Activated CD8-positive, alpha-beta memory T cell treated with anti-CD3 and anti-CD28 coated beads for 36 hours (primary cell): ENCODE results near the gene MYL3. TPM values are rescaled to one million over a fixed set of nuclear protein-coding genes. Genes with fewer than 3 reads are reported as not detected.

Experiments
- CTCF ChIA-PET: fragments of 350-600 bp; sonication (Branson Sonifier 250); formaldehyde crosslinking; loops from one replicate; lab custom pipeline; 2021; ENCODE audit warnings: antibody characterized with exemption; lab: Charles Lee
- POLR2A ChIA-PET: fragments of 350-600 bp; sonication (Branson Sonifier 250); formaldehyde crosslinking; loops from one replicate; lab custom pipeline; 2021; ENCODE audit warnings: antibody characterized with exemption; lab: Charles Lee
- total RNA-seq, 2 experiments: library from RNA; stranded (reverse); gene quantifications; one replicate each; pipeline ENCODE4 v1.2.3, GENCODE V29; 2021

MYL3 gene
- total RNA-seq, 2 experiments from 2014 or later, result not detected

- ChIA-PET CTCF (interaction anchor here (0.6 to 1.4 kb wide), 3 partner anchors 11 to 34 kb away, joined by 3 read pairs; no protein-coding TSS in a partner anchor), POLR2A (no interaction called here)
These were observed 3.0 kb downstream of the MYL3 start for GRCh38 chr3:46860017-46860809.

- ChIA-PET POLR2A (no interaction called here), CTCF (interaction anchor here (0.6 to 1.4 kb wide), 3 partner anchors 10 to 35 kb away, joined by 3 read pairs; no protein-coding TSS in a partner anchor)
These were observed 4.1 kb downstream of the MYL3 start for GRCh38 chr3:46859001-46859710.

GRCh38 chr3:46858456-46858855 is 4.8 kb downstream of the MYL3 start:
- POLR2A ChIA-PET, result no interaction called here
- CTCF ChIA-PET, result no interaction called here

- POLR2A ChIA-PET, result no interaction called here
- CTCF ChIA-PET, result no interaction called here
These were observed 5.5 kb downstream of the MYL3 start for GRCh38 chr3:46857485-46858341.

DNA sequence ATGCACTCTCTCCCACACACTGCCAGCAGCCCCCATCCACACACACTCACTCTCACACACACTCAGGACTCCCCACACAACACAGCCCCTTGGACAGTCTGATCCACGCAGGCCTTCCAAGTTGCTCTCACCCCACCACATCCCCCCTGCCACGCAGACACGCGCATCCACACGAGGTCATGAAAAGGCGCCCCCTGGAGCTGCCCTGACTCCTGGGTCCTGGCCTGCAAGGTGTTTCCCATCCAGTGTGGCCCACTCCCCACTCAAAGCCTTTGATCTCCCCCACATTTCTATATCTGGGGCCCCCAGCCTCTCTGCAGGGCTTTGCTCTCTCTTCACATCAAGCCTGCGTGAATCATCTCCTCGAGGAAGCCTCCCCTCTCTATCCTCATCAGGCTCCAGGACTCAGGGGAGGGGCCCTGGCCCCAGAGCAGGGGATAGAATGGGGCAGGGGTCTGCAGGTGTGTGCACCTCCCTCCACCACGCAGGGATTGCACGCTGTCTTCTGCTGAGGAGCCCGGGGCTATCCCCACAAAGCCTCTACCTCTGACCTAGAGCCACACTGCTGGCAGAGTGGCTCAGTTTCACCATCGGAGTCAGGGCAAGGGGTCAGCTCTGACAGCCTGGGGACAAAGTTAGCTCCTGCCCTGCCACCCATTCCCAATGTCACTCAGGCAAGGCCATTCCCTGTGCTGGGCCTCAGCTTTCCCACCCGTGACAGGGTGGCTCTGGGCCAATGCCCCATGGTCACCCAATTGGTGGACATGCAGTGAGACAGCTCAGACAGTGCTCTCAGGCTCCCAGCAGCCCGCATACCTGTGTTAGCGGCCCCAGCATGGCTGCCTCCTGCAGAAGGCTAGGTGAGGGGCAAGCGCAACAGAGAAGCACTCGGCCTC is 6.4 kb downstream of the MYL3 start:
- ChIA-PET CTCF (interaction anchor here (0.6 kb wide), 1 partner anchor 273 kb away, joined by 3 read pairs; no protein-coding TSS in a partner anchor), POLR2A (no interaction called here)

- POLR2A ChIA-PET, result no interaction called here
- CTCF ChIA-PET, result no interaction called here
These were observed 8.7 kb downstream of the MYL3 start for GRCh38 chr3:46854555-46854991.

GRCh38 chr3:46853441-46854415 is 9.5 kb downstream of the MYL3 start:
- ChIA-PET CTCF (no interaction called here), POLR2A (no interaction called here)

DNA sequence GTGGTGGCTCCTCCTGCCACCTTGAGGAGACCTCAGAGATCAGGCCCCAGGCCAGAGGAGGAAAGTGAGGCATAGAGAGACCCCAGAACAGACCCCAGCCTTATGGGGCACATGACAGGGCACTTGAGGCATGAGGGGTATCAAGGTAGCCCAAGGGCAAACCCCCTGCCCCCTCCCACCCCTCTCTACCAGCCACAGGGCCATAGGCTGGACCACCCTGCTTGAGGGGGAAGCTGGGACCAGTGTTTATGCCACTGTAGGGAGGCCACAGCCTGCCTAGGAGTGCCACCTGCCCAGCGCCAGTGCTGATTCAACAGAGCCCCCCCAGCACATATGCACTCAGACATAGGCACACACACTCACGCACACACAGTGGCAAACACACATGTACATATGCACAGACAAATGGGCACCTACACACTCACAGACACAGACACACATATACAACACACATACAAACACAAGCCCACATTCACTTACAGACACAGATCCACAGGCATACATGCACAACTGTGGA is 10.3 kb downstream of the MYL3 start:
- CTCF ChIA-PET, result no interaction called here
- POLR2A ChIA-PET, result no interaction called here

DNA sequence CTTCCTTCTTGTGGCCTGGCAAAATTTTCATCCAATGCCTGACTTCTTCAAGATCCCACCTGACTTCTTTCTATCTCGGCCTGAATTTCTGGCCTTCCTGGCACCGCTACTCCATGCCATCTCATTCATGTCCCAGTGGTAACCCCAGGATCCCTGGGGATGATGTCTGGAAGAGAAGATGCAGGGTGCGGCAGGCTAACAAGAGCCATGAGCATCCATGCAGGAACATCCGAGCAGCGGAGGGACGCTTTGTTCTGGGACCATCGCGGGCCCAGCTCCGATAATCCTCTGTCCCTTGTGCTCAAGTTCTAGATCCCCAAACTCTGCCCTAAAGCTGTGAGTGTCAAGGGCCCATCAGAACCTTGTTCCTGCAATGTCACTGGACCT is 10.9 kb downstream of the MYL3 start:
- POLR2A ChIA-PET, result no interaction called here
- CTCF ChIA-PET, result no interaction called here

- CTCF ChIA-PET, result no interaction called here
- POLR2A ChIA-PET, result no interaction called here
These were observed 11.6 kb downstream of the MYL3 start for GRCh38 chr3:46851364-46852333.

- CTCF ChIA-PET, result interaction anchor here (1.7 kb wide), 1 partner anchor 16 kb away, joined by 4 read pairs; no protein-coding TSS in a partner anchor
- POLR2A ChIA-PET, result no interaction called here
These were observed 12.8 kb downstream of the MYL3 start for GRCh38 chr3:46850468-46850779.

DNA sequence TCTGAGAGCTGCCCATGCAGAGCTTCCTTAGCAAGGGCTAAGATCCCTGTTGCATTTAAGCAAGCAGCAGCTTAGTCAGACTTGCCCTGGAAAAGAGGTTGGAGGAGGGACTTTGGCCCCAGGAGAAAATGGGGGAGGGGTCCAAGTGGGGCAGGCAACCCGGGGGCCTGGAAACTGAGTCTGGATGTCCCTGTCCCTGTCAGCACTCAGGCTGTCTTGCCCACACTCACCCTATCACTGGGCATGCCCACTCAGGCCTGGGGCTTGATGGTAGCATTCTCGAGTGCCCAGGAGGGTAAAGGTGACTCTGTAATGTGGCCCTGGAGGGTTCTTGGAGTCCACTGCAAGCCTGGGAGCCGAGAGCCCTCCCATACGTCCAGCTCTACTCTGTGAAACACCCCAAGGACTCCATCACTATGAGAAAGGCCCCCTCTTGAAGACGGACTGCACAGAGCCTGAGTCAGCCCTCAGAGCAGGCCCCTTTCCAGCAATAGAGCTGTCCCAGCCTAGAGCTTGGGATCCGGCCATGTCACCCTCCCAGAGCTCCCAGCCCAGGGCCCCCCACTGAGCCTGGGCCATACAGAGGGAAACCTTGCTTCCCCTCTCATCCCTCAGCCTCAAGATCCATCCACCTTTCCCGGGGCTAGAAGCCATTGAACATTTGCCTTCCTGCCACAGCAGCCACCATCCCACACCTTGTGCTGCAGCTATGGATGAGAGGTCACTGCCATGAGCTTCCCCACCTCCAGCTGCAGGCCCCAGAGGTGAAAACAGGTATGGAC is 13.4 kb downstream of the MYL3 start:
- ChIA-PET POLR2A (no interaction called here), CTCF (interaction anchor here (1.7 kb wide), 1 partner anchor 17 kb away, joined by 4 read pairs; no protein-coding TSS in a partner anchor)

GRCh38 chr3:46849045-46849631 is 14.1 kb downstream of the MYL3 start:
- CTCF ChIA-PET, result interaction anchor here (0.7 to 1.7 kb wide), 3 partner anchors 10 to 66 kb away, joined by 3 to 4 read pairs (median 3); no protein-coding TSS in a partner anchor
- POLR2A ChIA-PET, result no interaction called here

GRCh38 chr3:46848271-46849044 is 14.8 kb downstream of the MYL3 start:
- ChIA-PET CTCF (interaction anchor here (0.7 to 1.7 kb wide), 5 partner anchors 11 to 512 kb away, joined by 3 to 8 read pairs (median 3); no protein-coding TSS in a partner anchor), POLR2A (no interaction called here)
